K562 (cell line): ENCODE results near the gene MIEF1.

Experiments used
- MYC ChIP-seq, 2 experiments: fragments of 250-450 bp in 1 of 2; sonication (Bioruptor Pico) in 1 of 2; IDR thresholded peaks; 2 replicates each; pipeline versions ENCODE4 v1.5.1 to v1.6.1; 2012 to 2021; ENCODE audit warnings: low read depth in 2 of 2, borderline replicate concordance in 1 of 2, improper control_type of control experiment in 1 of 2, low read length in 1 of 2, mild to moderate bottlenecking in 1 of 2, moderate library complexity in 1 of 2
- PCBP2 ChIP-seq: fragments of 200-400 bp; formaldehyde crosslinking; IDR thresholded peaks from 2 replicates; pipeline ENCODE4 v1.6.1; 2018; ENCODE audit warnings: low read length, low read depth, mild to moderate bottlenecking, moderate library complexity; ENCODE audit not compliant: poor library complexity, severe bottlenecking
- ZNF780A ChIP-seq: fragments of 250-450 bp; sonication (Bioruptor Pico); IDR thresholded peaks from 2 replicates; pipeline ENCODE4 v1.5.0; 2021; ENCODE audit warnings: mild to moderate bottlenecking

GRCh38 chr22:39463931-39464390 lies 38.1 kb upstream of the MIEF1 start:
- TF ChIP-seq PCBP2 (no peak), MYC (IDR thresholded peaks at IDR 0.05; ENCODE audit: low read depth, low read length) (no peak), MYC (CRISPR knock-in tag; IDR thresholded peaks at IDR 0.05; ENCODE audit: borderline replicate concordance, low read depth) (no peak), ZNF780A (CRISPR knock-in tag) (no peak)
